HL-60 (cell line): ENCODE data around the gene OR2J2.
"Not testable (repeated sequence)": the region's sequence is repeated elsewhere in the genome, so short reads cannot be mapped to it uniquely, and the experiment has no call there.

Source experiments
- DNase-seq, 2 experiments: peaks; one replicate each; pipeline ENCODE4 v3.0.0-alpha.2; 2010 to 2020; ENCODE audit warnings: low read depth in 1 of 2, low spot score in 1 of 2
- H3K27ac ChIP-seq: fragments of 250-450 bp; sonication (Bioruptor Pico); replicated peaks from 2 replicates; pipeline ENCODE4 v1.5.1; 2020; ENCODE audit warnings: mild to moderate bottlenecking, moderate library complexity
- H3K27me3 ChIP-seq: fragments of 250-450 bp; sonication (Bioruptor Pico); 2 replicates; pipeline ENCODE4 v1.5.1; 2021; ENCODE audit warnings: mild to moderate bottlenecking, moderate library complexity; ENCODE audit not compliant: insufficient read depth, poor library complexity, severe bottlenecking
- H3K4me3 ChIP-seq: replicated peaks from 2 replicates; pipeline ENCODE4 v1.5.1; 2011; ENCODE audit warnings: mild to moderate bottlenecking, control low read depth, low read length; ENCODE audit not compliant: insufficient read depth
- CTCF ChIP-seq: IDR thresholded peaks from one replicate; pipeline ENCODE4 v1.5.1; 2011; ENCODE audit warnings: low read length, control low read depth, inconsistent platforms; ENCODE audit not compliant: insufficient read depth
- GABPA ChIP-seq: IDR thresholded peaks from 2 replicates; pipeline ENCODE4 v1.6.1; 2012; ENCODE audit warnings: low read depth
- POLR2AphosphoS5 ChIP-seq: IDR thresholded peaks from 2 replicates; pipeline ENCODE4 v1.6.1; 2012; ENCODE audit warnings: low read depth
- REST ChIP-seq: IDR thresholded peaks from 2 replicates; pipeline ENCODE4 v1.6.1; 2012; ENCODE audit warnings: low read depth; ENCODE audit not compliant: insufficient replicate concordance
- SPI1 ChIP-seq: IDR thresholded peaks from 2 replicates; pipeline ENCODE4 v1.6.1; 2012; ENCODE audit warnings: low read depth, mild to moderate bottlenecking, borderline replicate concordance
- long read RNA-seq: library from polyadenylated mRNA; unstranded; transcript quantifications from one replicate; pipeline ENCODE4 v2.0.0, GENCODE V29; 2020

OR2J2 gene
- long read RNA-seq = 0 reads

- H3K27me3 ChIP-seq, H3K27ac ChIP-seq, DNase-seq, H3K4me3 ChIP-seq: not testable (repeated sequence)
Measured at GRCh38 chr6:29170607-29171006, at the start of gene OR2J2. Gene OR2J2, plus strand, starts transcription at chr6:29170907. Its CDS starts 2,729 bp downstream, at chr6:29173636.

GRCh38 chr6:29129326-29130012 lies 41.2 kb upstream of the OR2J2 start:
- peaks cover 3% of the 10 kb centered on the region for H3K27me3 ChIP-seq
- TF ChIP-seq POLR2AphosphoS5 (no peak), REST (no peak), GABPA (no peak), SPI1 (no peak), CTCF (no peak)
- no peak overlapping the region for H3K27ac ChIP-seq
- H3K4me3 ChIP-seq = no peak overlapping the region
- DNase-seq = no peak

GRCh38 chr6:29130644-29131043 lies 40.1 kb upstream of the OR2J2 start:
- no peak for TF ChIP-seq CTCF
- no peak for TF ChIP-seq REST
- TF ChIP-seq POLR2AphosphoS5 = no peak
- no peak for TF ChIP-seq SPI1
- no peak for DNase-seq
- Histone ChIP-seq H3K27ac (no peak overlapping the region), H3K4me3 (no peak overlapping the region), H3K27me3 (peaks cover 3% of the 10 kb centered on the region)

- TF ChIP-seq CTCF = no peak
- no peak for TF ChIP-seq GABPA
- TF ChIP-seq POLR2AphosphoS5 = no peak
- TF ChIP-seq SPI1 = no peak
- no peak for TF ChIP-seq REST
- H3K27ac ChIP-seq = no peak overlapping the region
- no peak for DNase-seq
- H3K4me3 ChIP-seq = no peak overlapping the region
- peaks cover 3% of the 10 kb centered on the region for H3K27me3 ChIP-seq
Measured at GRCh38 chr6:29131691-29132090, 39.0 kb upstream of the OR2J2 start.
